Measurements from ENCODE around the gene SH3YL1.
A peak's percentile ranks its signal among the peaks of the same experiment; 100 is the strongest.
"Not testable (repeated sequence)": the region's sequence is repeated elsewhere in the genome, so short reads cannot be mapped to it uniquely, and the experiment has no call there.

SH3YL1 gene

GRCh38 chr2:182509-183122 is 81.2 kb downstream of the SH3YL1 start:
- no peak for DNase-seq (ENCODE audit: low read depth in 2 of 2)

GRCh38 chr2:180311-180710 is 83.5 kb downstream of the SH3YL1 start:
- DNase-seq (ENCODE audit: low read depth in 2 of 2), result no peak

GRCh38 chr2:179886-180285 is 83.9 kb downstream of the SH3YL1 start:
- no peak for DNase-seq (ENCODE audit: low read depth in 2 of 2)

- no peak for DNase-seq (ENCODE audit: low read depth in 2 of 2)
Observed at GRCh38 chr2:177733-178132, 86.1 kb downstream of the SH3YL1 start.

- DNase-seq (ENCODE audit: low read depth in 2 of 2), result no peak
Observed at GRCh38 chr2:176917-177316, 86.9 kb downstream of the SH3YL1 start.

- DNase-seq (ENCODE audit: low read depth in 2 of 2), result peak in 1 of 2 donors; percentile 5
Observed at GRCh38 chr2:175880-176820, 87.7 kb downstream of the SH3YL1 start.

- no peak for DNase-seq (ENCODE audit: low read depth in 2 of 2)
Observed at GRCh38 chr2:175161-175786, 88.6 kb downstream of the SH3YL1 start.

GRCh38 chr2:172120-172519 is 91.7 kb downstream of the SH3YL1 start:
- not testable (repeated sequence) for DNase-seq (ENCODE audit: low read depth in 2 of 2)

- DNase-seq (ENCODE audit: low read depth in 2 of 2), result no peak
Observed at GRCh38 chr2:169741-170140, 94.1 kb downstream of the SH3YL1 start.

Measured in stimulated activated CD8-positive, alpha-beta memory T cell treated with anti-CD3 and anti-CD28 coated beads, Interleukin-15, amount 100 ng/mL, for 4 hours (primary cell).